ENCODE measurements around the gene GRIK3.

Gene GRIK3

GRCh38 chr1:37006132-37006868 lies 28.0 kb downstream of the GRIK3 start:
- no peaks in the 10 kb centered on the region for H3K27me3 ChIP-seq (ENCODE audit: control insufficient read depth, low read length)
- TF ChIP-seq CTCF (IDR thresholded peaks at IDR 0.05; ENCODE audit: low read depth, low read length, poor library complexity, severe bottlenecking) (no peak), EZH2phosphoT487 (IDR thresholded peaks at IDR 0.05; ENCODE audit: borderline replicate concordance, low read length) (no peak)
- H3F3A ChIP-seq (ENCODE audit: control insufficient read depth, insufficient read depth): no peaks in the 10 kb centered on the region
- no peaks in the 10 kb centered on the region for H3K9me2 ChIP-seq (replicated peaks; ENCODE audit: control insufficient read depth, low read length)
- no peak overlapping the region for H3K4me3 ChIP-seq (ENCODE audit: low read length)
- peaks cover 14% of the 10 kb centered on the region for H3K4me1 ChIP-seq (ENCODE audit: control insufficient read depth, low read length)
- no peaks in the 10 kb centered on the region for H3K9me3 ChIP-seq (ENCODE audit: control insufficient read depth, insufficient read depth, low read length)
- no peak overlapping the region for H3K4me2 ChIP-seq (ENCODE audit: low read length)
- no peaks in the 10 kb centered on the region for H3K79me2 ChIP-seq (ENCODE audit: control insufficient read depth, low read length)
- H4K20me1 ChIP-seq (ENCODE audit: control insufficient read depth, insufficient read depth, low read depth, low read length): no peaks in the 10 kb centered on the region
- H3K36me3 ChIP-seq (ENCODE audit: control insufficient read depth, low read length): no peaks in the 10 kb centered on the region
- no peak overlapping the region for H3K27ac ChIP-seq (ENCODE audit: low read depth, low read length)

GRCh38 chr1:37002898-37003297 lies 31.4 kb downstream of the GRIK3 start:
- no peak overlapping the region for H3K4me2 ChIP-seq (ENCODE audit: low read length)
- H3K36me3 ChIP-seq (ENCODE audit: control insufficient read depth, low read length): no peaks in the 10 kb centered on the region
- no peaks in the 10 kb centered on the region for H4K20me1 ChIP-seq (ENCODE audit: control insufficient read depth, insufficient read depth, low read depth, low read length)
- no peaks in the 10 kb centered on the region for H3K9me3 ChIP-seq (ENCODE audit: control insufficient read depth, insufficient read depth, low read length)
- no peak for TF ChIP-seq CTCF (IDR thresholded peaks at IDR 0.05; ENCODE audit: low read depth, low read length, poor library complexity, severe bottlenecking)
- TF ChIP-seq EZH2phosphoT487 (IDR thresholded peaks at IDR 0.05; ENCODE audit: borderline replicate concordance, low read length): no peak
- H3K27me3 ChIP-seq (ENCODE audit: control insufficient read depth, low read length): no peaks in the 10 kb centered on the region
- H3K4me1 ChIP-seq (ENCODE audit: control insufficient read depth, low read length): peaks cover 14% of the 10 kb centered on the region
- no peaks in the 10 kb centered on the region for H3K9me2 ChIP-seq (replicated peaks; ENCODE audit: control insufficient read depth, low read length)
- H3K27ac ChIP-seq (ENCODE audit: low read depth, low read length): no peak overlapping the region
- H3K79me2 ChIP-seq (ENCODE audit: control insufficient read depth, low read length): no peaks in the 10 kb centered on the region
- no peaks in the 10 kb centered on the region for H3F3A ChIP-seq (ENCODE audit: control insufficient read depth, insufficient read depth)
- no peak overlapping the region for H3K4me3 ChIP-seq (ENCODE audit: low read length)

- H3K4me2 ChIP-seq (ENCODE audit: low read length): no peak overlapping the region
- TF ChIP-seq CTCF (IDR thresholded peaks at IDR 0.05; ENCODE audit: low read depth, low read length, poor library complexity, severe bottlenecking): no peak
- no peak for TF ChIP-seq EZH2phosphoT487 (IDR thresholded peaks at IDR 0.05; ENCODE audit: borderline replicate concordance, low read length)
- H3K4me3 ChIP-seq (ENCODE audit: low read length): no peak overlapping the region
Observed at GRCh38 chr1:37001703-37002102, 32.6 kb downstream of the GRIK3 start.

More at GRCh38 chr1:37001703-37002102, 32.6 kb downstream of the GRIK3 start:
- H3K79me2 ChIP-seq (ENCODE audit: control insufficient read depth, low read length): no peaks in the 10 kb centered on the region
- H3F3A ChIP-seq (ENCODE audit: control insufficient read depth, insufficient read depth): no peaks in the 10 kb centered on the region
- H3K4me1 ChIP-seq (ENCODE audit: control insufficient read depth, low read length): peaks cover 14% of the 10 kb centered on the region
- no peaks in the 10 kb centered on the region for H3K36me3 ChIP-seq (ENCODE audit: control insufficient read depth, low read length)
- no peaks in the 10 kb centered on the region for H3K9me2 ChIP-seq (replicated peaks; ENCODE audit: control insufficient read depth, low read length)
- no peak overlapping the region for H3K27ac ChIP-seq (ENCODE audit: low read depth, low read length)
- H3K9me3 ChIP-seq (ENCODE audit: control insufficient read depth, insufficient read depth, low read length): no peaks in the 10 kb centered on the region
- no peaks in the 10 kb centered on the region for H4K20me1 ChIP-seq (ENCODE audit: control insufficient read depth, insufficient read depth, low read depth, low read length)
- no peaks in the 10 kb centered on the region for H3K27me3 ChIP-seq (ENCODE audit: control insufficient read depth, low read length)

Measured in DOHH2 (cell line).